ENCODE results near the gene ADNP2.

ADNP2 gene

DNA sequence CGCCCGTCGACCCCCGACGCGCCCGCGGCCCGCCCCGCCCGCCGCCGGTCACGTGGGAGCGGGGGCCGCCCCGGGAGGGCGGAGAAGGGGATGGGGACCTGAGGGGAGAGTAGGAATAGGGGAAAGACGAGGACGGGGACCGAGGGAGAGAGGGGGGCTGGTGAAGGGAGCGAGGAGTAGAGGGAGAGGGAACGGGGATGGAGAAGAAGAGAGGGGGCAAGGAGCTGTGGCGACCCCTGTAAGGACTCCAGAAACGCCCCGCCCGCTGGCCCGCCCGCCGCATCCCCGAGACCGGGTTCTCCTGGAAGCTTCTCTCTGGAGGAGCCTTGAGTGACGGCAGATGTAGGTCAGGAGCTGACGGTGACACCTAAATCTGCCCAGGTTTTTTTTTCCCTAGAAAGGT, 615 bp downstream of the ADNP2 start (continued):
- TF ChIP-seq KLF9 (tag by site-specific recombination; IDR thresholded peaks at IDR 0.05; ENCODE audit: low read depth), result no peak
- TF ChIP-seq ZNF626 (tag by site-specific recombination; IDR thresholded peaks at IDR 0.05), result no peak
- TF ChIP-seq ZNF16 (tag by site-specific recombination; IDR thresholded peaks at IDR 0.05; ENCODE audit: low read depth), result no peak
- TF ChIP-seq, protein P1, sequence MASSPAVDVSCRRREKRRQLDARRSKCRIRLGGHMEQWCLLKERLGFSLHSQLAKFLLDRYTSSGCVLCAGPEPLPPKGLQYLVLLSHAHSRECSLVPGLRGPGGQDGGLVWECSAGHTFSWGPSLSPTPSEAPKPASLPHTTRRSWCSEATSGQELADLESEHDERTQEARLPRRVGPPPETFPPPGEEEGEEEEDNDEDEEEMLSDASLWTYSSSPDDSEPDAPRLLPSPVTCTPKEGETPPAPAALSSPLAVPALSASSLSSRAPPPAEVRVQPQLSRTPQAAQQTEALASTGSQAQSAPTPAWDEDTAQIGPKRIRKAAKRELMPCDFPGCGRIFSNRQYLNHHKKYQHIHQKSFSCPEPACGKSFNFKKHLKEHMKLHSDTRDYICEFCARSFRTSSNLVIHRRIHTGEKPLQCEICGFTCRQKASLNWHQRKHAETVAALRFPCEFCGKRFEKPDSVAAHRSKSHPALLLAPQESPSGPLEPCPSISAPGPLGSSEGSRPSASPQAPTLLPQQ (tag by site-specific recombination; IDR thresholded peaks at IDR 0.05), result no peak
- no peak for TF ChIP-seq ZNF112 (tag by site-specific recombination; IDR thresholded peaks at IDR 0.05)
- TF ChIP-seq ZNF768 (tag by site-specific recombination; IDR thresholded peaks at IDR 0.05), result no peak
- no peak for TF ChIP-seq ZNF146 (tag by site-specific recombination; IDR thresholded peaks at IDR 0.05)
- TF ChIP-seq KLF1 (tag by site-specific recombination; IDR thresholded peaks at IDR 0.05), result peak; percentile 52; the same call in 1 of the 2 replicates
- no peak for TF ChIP-seq YY2 (tag by site-specific recombination; IDR thresholded peaks at IDR 0.05)
- no peak for TF ChIP-seq REPIN1 (tag by site-specific recombination; IDR thresholded peaks at IDR 0.05; ENCODE audit: low read depth)
- no peak for TF ChIP-seq ZNF211 (tag by site-specific recombination; IDR thresholded peaks at IDR 0.05; ENCODE audit: low read depth)
- TF ChIP-seq, protein P2, sequence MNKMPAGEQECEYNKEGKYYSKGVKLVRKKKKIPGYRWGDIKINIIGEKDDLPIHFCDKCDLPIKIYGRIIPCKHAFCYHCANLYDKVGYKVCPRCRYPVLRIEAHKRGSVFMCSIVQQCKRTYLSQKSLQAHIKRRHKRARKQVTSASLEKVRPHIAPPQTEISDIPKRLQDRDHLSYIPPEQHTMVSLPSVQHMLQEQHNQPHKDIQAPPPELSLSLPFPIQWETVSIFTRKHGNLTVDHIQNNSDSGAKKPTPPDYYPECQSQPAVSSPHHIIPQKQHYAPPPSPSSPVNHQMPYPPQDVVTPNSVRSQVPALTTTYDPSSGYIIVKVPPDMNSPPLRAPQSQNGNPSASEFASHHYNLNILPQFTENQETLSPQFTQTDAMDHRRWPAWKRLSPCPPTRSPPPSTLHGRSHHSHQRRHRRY (tag by site-specific recombination; IDR thresholded peaks at IDR 0.05), result no peak
- no peak for TF ChIP-seq SALL2 (tag by site-specific recombination; IDR thresholded peaks at IDR 0.05; ENCODE audit: borderline replicate concordance)
- TF ChIP-seq ZNF335 (tag by site-specific recombination; conservative IDR thresholded peaks at IDR 0.05), result peak; percentile 74
- TF ChIP-seq, protein P3, sequence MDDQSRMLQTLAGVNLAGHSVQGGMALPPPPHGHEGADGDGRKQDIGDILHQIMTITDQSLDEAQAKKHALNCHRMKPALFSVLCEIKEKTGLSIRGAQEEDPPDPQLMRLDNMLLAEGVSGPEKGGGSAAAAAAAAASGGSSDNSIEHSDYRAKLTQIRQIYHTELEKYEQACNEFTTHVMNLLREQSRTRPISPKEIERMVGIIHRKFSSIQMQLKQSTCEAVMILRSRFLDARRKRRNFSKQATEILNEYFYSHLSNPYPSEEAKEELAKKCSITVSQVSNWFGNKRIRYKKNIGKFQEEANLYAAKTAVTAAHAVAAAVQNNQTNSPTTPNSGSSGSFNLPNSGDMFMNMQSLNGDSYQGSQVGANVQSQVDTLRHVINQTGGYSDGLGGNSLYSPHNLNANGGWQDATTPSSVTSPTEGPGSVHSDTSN (CRISPR knock-in tag; IDR thresholded peaks at IDR 0.05), result no peak
- TF ChIP-seq ZNF394 (tag by site-specific recombination; IDR thresholded peaks at IDR 0.05; ENCODE audit: borderline replicate concordance), result no peak
- no peak for TF ChIP-seq ZNF169 (tag by site-specific recombination; IDR thresholded peaks at IDR 0.05)
- no peak for TF ChIP-seq SCRT1 (tag by site-specific recombination; IDR thresholded peaks at IDR 0.05; ENCODE audit: borderline replicate concordance)
- TF ChIP-seq ZSCAN16 (tag by site-specific recombination; IDR thresholded peaks at IDR 0.05), result no peak
- TF ChIP-seq, protein P4, sequence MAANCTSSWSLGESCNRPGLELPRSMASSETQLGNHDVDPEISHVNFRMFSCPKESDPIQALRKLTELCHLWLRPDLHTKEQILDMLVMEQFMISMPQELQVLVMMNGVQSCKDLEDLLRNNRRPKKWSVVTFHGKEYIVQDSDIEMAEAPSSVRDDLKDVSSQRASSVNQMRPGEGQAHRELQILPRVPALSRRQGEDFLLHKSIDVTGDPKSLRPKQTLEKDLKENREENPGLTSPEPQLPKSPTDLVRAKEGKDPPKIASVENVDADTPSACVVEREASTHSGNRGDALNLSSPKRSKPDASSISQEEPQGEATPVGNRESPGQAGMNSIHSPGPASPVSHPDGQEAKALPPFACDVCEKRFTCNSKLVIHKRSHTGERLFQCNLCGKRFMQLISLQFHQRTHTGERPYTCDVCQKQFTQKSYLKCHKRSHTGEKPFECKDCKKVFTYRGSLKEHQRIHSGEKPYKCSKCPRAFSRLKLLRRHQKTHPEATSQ (tag by site-specific recombination; IDR thresholded peaks at IDR 0.05), result no peak
- no peak for TF ChIP-seq ZNF610 (tag by site-specific recombination; IDR thresholded peaks at IDR 0.05; ENCODE audit: borderline replicate concordance)
- no peak for TF ChIP-seq OVOL3 (tag by site-specific recombination; IDR thresholded peaks at IDR 0.05)
- TF ChIP-seq ZNF548 (tag by site-specific recombination; IDR thresholded peaks at IDR 0.05), result no peak
- TF ChIP-seq ZNF391 (tag by site-specific recombination; IDR thresholded peaks at IDR 0.05; ENCODE audit: borderline replicate concordance, low read depth), result no peak
- TF ChIP-seq ZNF670 (tag by site-specific recombination; IDR thresholded peaks at IDR 0.05; ENCODE audit: low read depth), result no peak
- TF ChIP-seq GLI2 (tag by site-specific recombination; IDR thresholded peaks at IDR 0.05; ENCODE audit: borderline replicate concordance, low read depth), result no peak
- no peak for TF ChIP-seq ZNF677 (tag by site-specific recombination; IDR thresholded peaks at IDR 0.05)
- TF ChIP-seq ZNF239 (tag by site-specific recombination; IDR thresholded peaks at IDR 0.05), result no peak
- no peak for TF ChIP-seq ZNF433 (tag by site-specific recombination; IDR thresholded peaks at IDR 0.05; ENCODE audit: low read depth)
- TF ChIP-seq PRDM1 (tag by site-specific recombination; IDR thresholded peaks at IDR 0.05), result 0 out of 2 replicates have a peak, but pooled peaks have one; percentile 18
- TF ChIP-seq ZNF2 (tag by site-specific recombination; IDR thresholded peaks at IDR 0.05), result no peak
- TF ChIP-seq KLF16 (tag by site-specific recombination; IDR thresholded peaks at IDR 0.05), result 0 out of 2 replicates have a peak, but pooled peaks have one; percentile 38
- TF ChIP-seq EGR2 (tag by site-specific recombination; IDR thresholded peaks at IDR 0.05; ENCODE audit: low read depth), result no peak
- TF ChIP-seq ZNF707 (tag by site-specific recombination; IDR thresholded peaks at IDR 0.05), result no peak
- TF ChIP-seq, protein P5, sequence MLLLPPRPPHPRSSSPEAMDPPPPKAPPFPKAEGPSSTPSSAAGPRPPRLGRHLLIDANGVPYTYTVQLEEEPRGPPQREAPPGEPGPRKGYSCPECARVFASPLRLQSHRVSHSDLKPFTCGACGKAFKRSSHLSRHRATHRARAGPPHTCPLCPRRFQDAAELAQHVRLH (tag by site-specific recombination; IDR thresholded peaks at IDR 0.05), result no peak
- TF ChIP-seq RBAK (tag by site-specific recombination; IDR thresholded peaks at IDR 0.05), result no peak

All from HEK293 (cell line).